Measurements from ENCODE around the gene IQCN.

Gene IQCN

DNA sequence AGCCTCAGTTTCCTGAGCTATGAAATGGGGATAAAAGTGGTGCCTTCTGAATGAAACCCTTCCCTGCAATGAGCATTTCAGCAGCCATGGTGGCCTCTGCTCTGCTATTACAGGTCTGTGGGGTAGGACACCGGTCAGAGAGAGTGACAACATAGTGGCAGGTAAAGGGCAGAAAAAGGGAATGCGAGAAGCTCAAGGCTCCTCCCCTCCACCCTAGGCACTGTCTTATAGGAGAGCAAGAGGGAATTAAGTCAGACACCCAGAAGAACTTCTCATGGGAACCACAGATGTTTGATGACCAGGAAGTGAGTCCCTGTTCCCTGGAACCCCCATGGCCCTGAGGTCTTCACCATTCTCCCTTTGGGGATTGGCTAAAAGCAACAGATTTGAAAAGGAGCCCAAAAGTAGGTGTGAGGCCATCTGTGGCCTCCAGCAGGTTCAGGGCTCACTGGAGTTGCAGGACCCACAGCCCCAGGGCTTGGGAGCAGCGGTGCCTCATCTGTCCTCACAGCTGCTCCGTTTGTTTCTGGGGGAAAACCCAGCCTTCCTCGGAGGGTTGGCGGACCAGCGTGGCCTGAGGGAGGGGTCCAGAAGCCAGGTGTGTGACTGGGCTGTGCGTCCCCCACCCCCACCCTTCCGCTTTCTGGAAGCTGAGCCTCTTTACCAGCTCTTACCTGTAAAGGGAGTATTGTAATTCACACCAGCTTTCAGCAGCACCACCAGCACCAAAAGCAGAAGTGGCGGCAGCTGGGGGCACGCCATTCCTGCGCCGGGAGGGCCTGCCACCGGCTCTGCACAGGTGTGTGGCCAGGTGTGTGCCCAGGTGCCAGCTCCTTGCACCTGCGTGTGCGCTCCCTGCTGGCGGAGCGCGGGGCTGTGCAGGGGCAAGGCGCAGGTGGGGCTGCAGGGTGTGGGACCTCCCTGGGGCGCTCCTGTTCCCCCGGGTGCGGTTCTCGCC lies 19.4 kb downstream of the IQCN start:
- no peak overlapping the region for H3K4me3 ChIP-seq (replicated peaks; ENCODE audit: insufficient read depth, low read length)
- no peaks in the 10 kb centered on the region for H3K27me3 ChIP-seq (ENCODE audit: insufficient read depth, poor library complexity, severe bottlenecking)
- TF ChIP-seq GABPA (IDR thresholded peaks at IDR 0.05; ENCODE audit: low read depth) (peak; percentile 11; the same call in 1 of the 2 replicates), SPI1 (IDR thresholded peaks at IDR 0.05; ENCODE audit: borderline replicate concordance, low read depth) (peak; percentile 84), POLR2AphosphoS5 (IDR thresholded peaks at IDR 0.05; ENCODE audit: low read depth) (peak; percentile 90)
- TF ChIP-seq, protein P1, sequence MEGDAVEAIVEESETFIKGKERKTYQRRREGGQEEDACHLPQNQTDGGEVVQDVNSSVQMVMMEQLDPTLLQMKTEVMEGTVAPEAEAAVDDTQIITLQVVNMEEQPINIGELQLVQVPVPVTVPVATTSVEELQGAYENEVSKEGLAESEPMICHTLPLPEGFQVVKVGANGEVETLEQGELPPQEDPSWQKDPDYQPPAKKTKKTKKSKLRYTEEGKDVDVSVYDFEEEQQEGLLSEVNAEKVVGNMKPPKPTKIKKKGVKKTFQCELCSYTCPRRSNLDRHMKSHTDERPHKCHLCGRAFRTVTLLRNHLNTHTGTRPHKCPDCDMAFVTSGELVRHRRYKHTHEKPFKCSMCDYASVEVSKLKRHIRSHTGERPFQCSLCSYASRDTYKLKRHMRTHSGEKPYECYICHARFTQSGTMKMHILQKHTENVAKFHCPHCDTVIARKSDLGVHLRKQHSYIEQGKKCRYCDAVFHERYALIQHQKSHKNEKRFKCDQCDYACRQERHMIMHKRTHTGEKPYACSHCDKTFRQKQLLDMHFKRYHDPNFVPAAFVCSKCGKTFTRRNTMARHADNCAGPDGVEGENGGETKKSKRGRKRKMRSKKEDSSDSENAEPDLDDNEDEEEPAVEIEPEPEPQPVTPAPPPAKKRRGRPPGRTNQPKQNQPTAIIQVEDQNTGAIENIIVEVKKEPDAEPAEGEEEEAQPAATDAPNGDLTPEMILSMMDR (IDR thresholded peaks at IDR 0.05; ENCODE audit: insufficient read depth, low read length) = no peak
- TF ChIP-seq, protein P2, sequence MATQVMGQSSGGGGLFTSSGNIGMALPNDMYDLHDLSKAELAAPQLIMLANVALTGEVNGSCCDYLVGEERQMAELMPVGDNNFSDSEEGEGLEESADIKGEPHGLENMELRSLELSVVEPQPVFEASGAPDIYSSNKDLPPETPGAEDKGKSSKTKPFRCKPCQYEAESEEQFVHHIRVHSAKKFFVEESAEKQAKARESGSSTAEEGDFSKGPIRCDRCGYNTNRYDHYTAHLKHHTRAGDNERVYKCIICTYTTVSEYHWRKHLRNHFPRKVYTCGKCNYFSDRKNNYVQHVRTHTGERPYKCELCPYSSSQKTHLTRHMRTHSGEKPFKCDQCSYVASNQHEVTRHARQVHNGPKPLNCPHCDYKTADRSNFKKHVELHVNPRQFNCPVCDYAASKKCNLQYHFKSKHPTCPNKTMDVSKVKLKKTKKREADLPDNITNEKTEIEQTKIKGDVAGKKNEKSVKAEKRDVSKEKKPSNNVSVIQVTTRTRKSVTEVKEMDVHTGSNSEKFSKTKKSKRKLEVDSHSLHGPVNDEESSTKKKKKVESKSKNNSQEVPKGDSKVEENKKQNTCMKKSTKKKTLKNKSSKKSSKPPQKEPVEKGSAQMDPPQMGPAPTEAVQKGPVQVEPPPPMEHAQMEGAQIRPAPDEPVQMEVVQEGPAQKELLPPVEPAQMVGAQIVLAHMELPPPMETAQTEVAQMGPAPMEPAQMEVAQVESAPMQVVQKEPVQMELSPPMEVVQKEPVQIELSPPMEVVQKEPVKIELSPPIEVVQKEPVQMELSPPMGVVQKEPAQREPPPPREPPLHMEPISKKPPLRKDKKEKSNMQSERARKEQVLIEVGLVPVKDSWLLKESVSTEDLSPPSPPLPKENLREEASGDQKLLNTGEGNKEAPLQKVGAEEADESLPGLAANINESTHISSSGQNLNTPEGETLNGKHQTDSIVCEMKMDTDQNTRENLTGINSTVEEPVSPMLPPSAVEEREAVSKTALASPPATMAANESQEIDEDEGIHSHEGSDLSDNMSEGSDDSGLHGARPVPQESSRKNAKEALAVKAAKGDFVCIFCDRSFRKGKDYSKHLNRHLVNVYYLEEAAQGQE (IDR thresholded peaks at IDR 0.05; ENCODE audit: insufficient replicate concordance, low read depth) = no peak
- DNase-seq (ENCODE audit: low read depth in 1 of 2, low spot score in 1 of 2) = peak in 1 of 2 experiments; percentile 32
- H3K27ac ChIP-seq (replicated peaks) = no peak overlapping the region

DNA sequence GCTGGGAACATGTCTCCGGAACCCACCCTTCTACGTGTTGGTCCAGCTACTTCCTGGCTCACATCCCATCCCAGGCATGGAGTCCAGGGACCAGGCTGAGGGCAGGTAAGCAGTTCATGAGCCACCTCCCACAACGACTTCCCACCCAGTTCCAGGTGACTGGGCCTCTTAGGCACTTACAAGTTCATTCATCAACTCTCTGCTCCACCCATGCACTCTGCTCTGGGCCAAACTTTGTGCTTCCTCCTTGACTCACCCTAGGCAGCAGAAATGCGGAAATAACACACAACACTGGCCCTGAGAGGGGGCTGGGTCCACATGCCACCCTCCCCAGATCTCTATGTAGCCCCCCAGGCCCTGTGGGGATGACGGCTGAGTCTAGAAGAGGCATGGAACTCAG lies 20.5 kb downstream of the IQCN start:
- no peak overlapping the region for H3K4me3 ChIP-seq (replicated peaks; ENCODE audit: insufficient read depth, low read length)
- no peaks in the 10 kb centered on the region for H3K27me3 ChIP-seq (ENCODE audit: insufficient read depth, poor library complexity, severe bottlenecking)
- H3K27ac ChIP-seq (replicated peaks) = peak overlapping the region; percentile 51
- no peak for TF ChIP-seq GABPA (IDR thresholded peaks at IDR 0.05; ENCODE audit: low read depth)
- TF ChIP-seq POLR2AphosphoS5 (IDR thresholded peaks at IDR 0.05; ENCODE audit: low read depth) = no peak; the same call in 1 of the 2 replicates
- TF ChIP-seq, protein P2 (IDR thresholded peaks at IDR 0.05; ENCODE audit: insufficient replicate concordance, low read depth) = no peak
- TF ChIP-seq, protein P1 (IDR thresholded peaks at IDR 0.05; ENCODE audit: insufficient read depth, low read length) = no peak
- no peak for TF ChIP-seq SPI1 (IDR thresholded peaks at IDR 0.05; ENCODE audit: borderline replicate concordance, low read depth)
- DNase-seq (ENCODE audit: low read depth in 1 of 2, low spot score in 1 of 2) = peak in 1 of 2 experiments; percentile 81

DNA sequence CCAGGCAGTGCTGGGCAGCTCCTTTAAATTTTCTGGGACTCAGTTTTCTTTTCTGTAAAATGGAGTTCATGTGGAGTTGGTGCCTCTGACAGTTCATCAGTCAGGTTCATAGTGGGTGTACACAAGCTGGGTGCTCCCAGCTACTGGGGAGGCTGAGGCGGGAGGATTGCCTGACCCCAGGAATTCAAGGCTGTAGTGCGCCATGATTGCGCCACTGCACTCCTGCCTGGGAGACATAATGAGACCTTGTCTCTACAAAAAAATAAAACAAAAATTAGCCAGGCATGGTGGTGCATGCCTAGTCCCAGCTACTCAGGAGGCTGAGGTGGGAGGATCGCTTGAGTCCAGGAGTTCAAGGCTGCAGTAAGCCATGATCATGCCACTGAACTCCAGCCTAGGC lies 21.1 kb downstream of the IQCN start:
- DNase-seq (ENCODE audit: low read depth in 1 of 2, low spot score in 1 of 2) = no peak
- no peak for TF ChIP-seq GABPA (IDR thresholded peaks at IDR 0.05; ENCODE audit: low read depth)
- no peak for TF ChIP-seq POLR2AphosphoS5 (IDR thresholded peaks at IDR 0.05; ENCODE audit: low read depth)
- TF ChIP-seq, protein P2 (IDR thresholded peaks at IDR 0.05; ENCODE audit: insufficient replicate concordance, low read depth) = no peak
- TF ChIP-seq SPI1 (IDR thresholded peaks at IDR 0.05; ENCODE audit: borderline replicate concordance, low read depth) = no peak
- TF ChIP-seq, protein P1 (IDR thresholded peaks at IDR 0.05; ENCODE audit: insufficient read depth, low read length) = no peak
- Histone ChIP-seq H3K27ac (replicated peaks) (no peak overlapping the region), H3K4me3 (replicated peaks; ENCODE audit: insufficient read depth, low read length) (no peak overlapping the region), H3K27me3 (ENCODE audit: insufficient read depth, poor library complexity, severe bottlenecking) (no peaks in the 10 kb centered on the region)
